ENCODE measurements around the gene NOTCH4. TPM values are rescaled to one million over a fixed set of nuclear protein-coding genes. Genes with fewer than 3 reads are reported as not detected.

Gene NOTCH4
- total RNA-seq, 1 experiment from 2014 or later = 2.3 TPM

DNA sequence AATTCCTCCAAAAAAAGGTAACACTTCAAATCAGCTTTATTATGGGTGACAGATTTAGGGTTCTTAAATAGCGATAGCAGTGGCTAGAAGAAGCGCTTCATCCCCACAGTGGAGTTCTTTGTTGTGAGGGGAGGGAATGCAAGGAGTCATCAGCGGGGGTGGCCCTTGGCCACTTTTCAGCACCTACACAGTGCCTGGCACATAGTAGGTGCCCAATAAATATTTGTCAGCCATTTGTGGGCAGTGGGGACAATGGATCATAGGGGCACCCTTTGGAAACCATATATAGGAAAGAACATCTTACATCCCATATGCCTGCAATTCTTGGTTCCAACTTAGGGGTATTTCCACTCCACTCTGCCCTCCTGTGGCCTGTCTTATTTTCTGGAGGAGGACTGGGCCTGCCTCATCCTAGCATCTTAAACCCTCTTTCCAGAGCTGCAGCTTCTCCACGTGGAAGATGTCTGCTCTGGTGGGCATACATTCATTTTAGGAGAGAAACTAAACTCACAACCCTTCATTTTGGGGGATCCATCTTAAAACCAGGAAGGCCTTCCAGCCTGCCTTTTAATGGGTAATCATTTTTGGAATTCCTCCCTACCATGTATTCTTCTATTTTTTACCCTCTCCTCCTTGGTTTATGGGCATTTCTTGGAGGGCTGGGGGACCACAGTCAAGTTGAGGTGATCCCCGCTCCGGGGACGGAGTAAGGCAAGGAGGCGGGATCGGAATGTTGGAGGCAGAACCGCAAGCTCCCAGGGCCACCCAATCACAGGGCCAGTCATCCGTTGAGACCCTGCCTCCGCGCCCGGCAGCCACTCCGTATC, 28.8 kb downstream of the NOTCH4 start:
- Histone ChIP-seq H2BK120ac (ENCODE audit: low read depth, low read length, poor library complexity, severe bottlenecking) (peak overlapping the region; percentile 89), H3K4me1 (ENCODE audit: insufficient read depth, low read length) (peaks cover 7% of the 10 kb centered on the region), H3K27me3 (ENCODE audit: insufficient read depth, low read length) (no peaks in the 10 kb centered on the region), H2AFZ (ENCODE audit: low read length) (no peak overlapping the region), H3K27ac (ENCODE audit: insufficient read length, low read depth, low read length) (peak overlapping the region; percentile 75), H2BK5ac (ENCODE audit: insufficient read length, low read length) (no peak overlapping the region), H3K23me2 (ENCODE audit: insufficient read length, low read depth, low read length, poor library complexity, severe bottlenecking) (peaks cover 9% of the 10 kb centered on the region), H3K23ac (ENCODE audit: insufficient read length, low read depth, low read length) (no peak overlapping the region), H4K20me1 (ENCODE audit: control insufficient read depth, insufficient read depth, insufficient read length) (no peaks in the 10 kb centered on the region), H3K4me2 (ENCODE audit: insufficient read depth, insufficient read length, low read length) (peak overlapping the region; percentile 70), H2AK5ac (ENCODE audit: insufficient read length, low read length) (no peak overlapping the region), H3K79me2 (ENCODE audit: insufficient read depth, low read length) (no peaks in the 10 kb centered on the region), H3K9me3 (ENCODE audit: control insufficient read depth, low read depth, low read length) (no peaks in the 10 kb centered on the region), H4K5ac (ENCODE audit: insufficient read length, low read depth, low read length) (no peak overlapping the region), H3K56ac (ENCODE audit: insufficient read length, low read depth, low read length) (no peak overlapping the region), H2BK15ac (ENCODE audit: low read depth, low read length) (no peak overlapping the region), H2BK12ac (ENCODE audit: insufficient read length, low read depth, low read length) (no peak overlapping the region), H4K91ac (ENCODE audit: insufficient read length, low read depth, low read length) (no peak overlapping the region), H3K18ac (ENCODE audit: insufficient read length, low read depth, low read length) (peak overlapping the region; percentile 72), H4K8ac (replicated peaks; ENCODE audit: insufficient read length, low read depth, low read length) (no peak overlapping the region), H3K9ac (ENCODE audit: extremely low read depth, insufficient read length, low read length) (peak overlapping the region; percentile 55), H3K4ac (ENCODE audit: low read depth, low read length) (no peak overlapping the region; the same call in 1 of the 2 replicates), H3T11ph (ENCODE audit: low read length) (no peak overlapping the region), H3K79me1 (ENCODE audit: insufficient read depth, low read depth, low read length, poor library complexity, severe bottlenecking) (no peaks in the 10 kb centered on the region), H3K14ac (ENCODE audit: insufficient read depth, low read length) (peak overlapping the region; percentile 46; the same call in 1 of the 2 replicates), H2BK20ac (ENCODE audit: low read depth, low read length, poor library complexity, severe bottlenecking) (no peak overlapping the region)
- Mint-ChIP-seq H3K4me3 (peak overlapping the region; percentile 74 to 96), H3K4me1 (peaks cover 50 to 53% of the 10 kb centered on the region in 2 experiments), H3K27me3 (ENCODE audit: low read depth) (no peaks in the 10 kb centered on the region), H3K27ac (peak overlapping the region; percentile 98 to 99 (median 99)), H3K9me3 (no peaks in the 10 kb centered on the region; a peak in 1 of 5 replicates), H3K36me3 (ENCODE audit: insufficient read depth in 1 of 3, low read depth in 3 of 3) (no peaks in the 10 kb centered on the region)
- WGBS (ENCODE audit: extremely low coverage, insufficient read length, low lambda C conversion rate) = no CpG with 5 or more reads among the region's 15 CpGs
- peak; percentile 42; the same call in 2 of the 3 replicates for TF ChIP-seq CTCF (conservative IDR thresholded peaks at IDR 0.05)
- peak; percentile 43 for DNase-seq

Measured in H9 (cell line).